Measurements from ENCODE around the gene DAB2. TPM values are rescaled to one million over a fixed set of nuclear protein-coding genes. Genes with fewer than 3 reads are reported as not detected.
A peak's percentile ranks its signal among the peaks of the same experiment; 100 is the strongest.

Gene DAB2
- total and polyA plus RNA-seq, 2 experiments from 2014 or later, result 266 to 533 TPM

DNA sequence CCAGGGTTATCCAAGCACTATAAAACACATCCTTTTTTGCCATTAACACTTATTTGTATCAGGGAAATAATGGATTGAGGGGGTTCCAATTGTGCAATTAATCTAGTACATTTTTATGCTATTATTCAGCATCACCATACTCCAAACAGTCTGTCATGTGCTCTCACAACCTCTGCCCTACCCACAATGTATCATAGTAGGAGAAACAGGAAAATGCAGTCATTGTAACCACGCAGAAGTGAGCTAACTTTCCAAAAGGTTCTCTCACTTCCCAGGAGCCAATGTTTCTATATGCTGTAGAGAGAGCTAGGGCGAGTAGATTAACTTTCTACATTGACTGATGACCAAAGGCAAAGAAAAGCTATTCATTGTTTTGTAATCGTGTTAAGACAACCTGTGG is 29.8 kb downstream of the DAB2 start:
- Histone ChIP-seq H3K27me3 (replicated peaks; ENCODE audit: insufficient read depth) (no peaks in the 10 kb centered on the region), H3K9me2 (ENCODE audit: insufficient read depth) (no peaks in the 10 kb centered on the region), H3K9me3 (ENCODE audit: low read depth) (no peaks in the 10 kb centered on the region), H4K20me1 (ENCODE audit: insufficient read depth) (peaks cover 4% of the 10 kb centered on the region; the same call in 1 of the 2 replicates), H3K36me3 (ENCODE audit: low read depth) (peaks cover 83% of the 10 kb centered on the region), H2AFZ (no peak overlapping the region), H3K9ac (peak overlapping the region; percentile 71), H3K79me2 (ENCODE audit: insufficient read depth) (peaks cover 95% of the 10 kb centered on the region), H3K27ac (peak overlapping the region; percentile 98), H3F3A (ENCODE audit: insufficient read depth) (peaks cover 93% of the 10 kb centered on the region), H3K4me2 (ENCODE audit: unreplicated experiment) (peak overlapping the region; percentile 47), H3K4me1 (ENCODE audit: insufficient read depth) (peaks cover 71% of the 10 kb centered on the region), H3K4me3 (peak overlapping the region; percentile 30; the same call in 1 of the 2 replicates)
- 8 to 9% methylated on average over 3 of the region's 3 CpGs for WGBS, 2 experiments (ENCODE audit: low coverage in 1 of 2, low lambda C conversion rate in 2 of 2, missing lambda C conversion rate in 2 of 2)
- in situ Hi-C loops (cut with MboI), result no loop called here
- peak; percentile 93 for DNase-seq
- TF ChIP-seq EZH2phosphoT487 (IDR thresholded peaks at IDR 0.05; ENCODE audit: insufficient read depth, low read depth) (no peak), EZH2 (IDR thresholded peaks at IDR 0.05; ENCODE audit: insufficient read depth, poor library complexity, severe bottlenecking) (no peak)

DNA sequence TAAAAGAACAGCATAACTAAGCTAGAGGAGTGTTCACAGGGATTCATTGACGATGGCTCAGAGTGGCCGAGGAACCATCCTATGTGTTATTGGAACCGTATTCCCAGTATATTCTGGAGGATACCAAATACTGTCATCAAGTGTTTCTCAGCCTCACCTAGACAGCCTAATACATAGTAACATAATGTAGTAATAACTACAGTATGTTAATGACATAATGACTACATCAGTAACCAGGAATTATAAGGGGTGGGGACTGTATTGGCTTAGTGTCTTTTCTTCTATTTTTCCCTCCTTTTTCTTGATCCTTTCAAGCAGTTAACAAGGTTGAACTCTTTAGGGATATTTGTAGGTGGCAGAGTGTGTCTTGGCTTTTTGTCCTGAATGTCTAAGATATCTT is 33.8 kb downstream of the DAB2 start:
- Histone ChIP-seq H3K9ac (peak overlapping the region; percentile 36; the same call in 1 of the 2 replicates), H4K20me1 (ENCODE audit: insufficient read depth) (peaks cover 4% of the 10 kb centered on the region; the same call in 1 of the 2 replicates), H3K27me3 (replicated peaks; ENCODE audit: insufficient read depth) (no peaks in the 10 kb centered on the region), H2AFZ (no peak overlapping the region), H3K79me2 (ENCODE audit: insufficient read depth) (peaks cover 97% of the 10 kb centered on the region), H3K36me3 (ENCODE audit: low read depth) (peaks cover 94% of the 10 kb centered on the region), H3F3A (ENCODE audit: insufficient read depth) (peaks cover 93% of the 10 kb centered on the region), H3K4me2 (ENCODE audit: unreplicated experiment) (no peak overlapping the region), H3K27ac (peak overlapping the region; percentile 45), H3K9me3 (ENCODE audit: low read depth) (no peaks in the 10 kb centered on the region), H3K4me1 (ENCODE audit: insufficient read depth) (peaks cover 34% of the 10 kb centered on the region), H3K9me2 (ENCODE audit: insufficient read depth) (no peaks in the 10 kb centered on the region), H3K4me3 (no peak overlapping the region)
- in situ Hi-C loops (cut with MboI), result no loop called here
- DNase-seq, result no peak
- WGBS, 2 experiments (ENCODE audit: low coverage in 1 of 2, low lambda C conversion rate in 2 of 2, missing lambda C conversion rate in 2 of 2), result 90 to 97% methylated on average over 3 of the region's 3 CpGs
- no peak for TF ChIP-seq EZH2 (IDR thresholded peaks at IDR 0.05; ENCODE audit: insufficient read depth, poor library complexity, severe bottlenecking)
- TF ChIP-seq EZH2phosphoT487 (IDR thresholded peaks at IDR 0.05; ENCODE audit: insufficient read depth, low read depth), result no peak

DNA sequence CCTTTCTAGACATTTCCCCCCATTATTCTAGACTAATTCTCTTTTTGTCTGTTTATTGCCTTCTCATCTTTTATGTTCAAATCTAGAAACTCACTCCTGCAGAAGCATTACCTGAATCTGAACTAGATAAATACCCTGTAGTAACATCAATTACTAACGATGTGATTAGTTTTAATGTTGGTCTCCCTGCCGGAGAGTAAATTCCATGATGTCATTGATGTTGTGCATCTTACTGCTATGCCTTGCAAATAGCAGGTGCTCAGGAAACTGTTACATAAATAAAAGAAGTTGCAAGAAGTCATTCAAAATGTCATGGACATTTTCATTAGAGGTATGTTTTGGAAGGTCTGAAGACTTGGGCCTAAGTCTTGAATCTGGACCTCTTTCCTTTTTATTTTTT is 37.5 kb downstream of the DAB2 start:
- peaks cover 98% of the 10 kb centered on the region for H3K36me3 ChIP-seq (ENCODE audit: low read depth)
- no peak overlapping the region for H3K9ac ChIP-seq
- in situ Hi-C loops (cut with MboI), result no loop called here
- no peaks in the 10 kb centered on the region for H3K27me3 ChIP-seq (replicated peaks; ENCODE audit: insufficient read depth)
- H4K20me1 ChIP-seq (ENCODE audit: insufficient read depth), result peaks cover 4% of the 10 kb centered on the region; the same call in 1 of the 2 replicates
- no peak overlapping the region for H2AFZ ChIP-seq
- peaks cover 7% of the 10 kb centered on the region; the same call in 1 of the 2 replicates for H3K4me1 ChIP-seq (ENCODE audit: insufficient read depth)
- H3K9me3 ChIP-seq (ENCODE audit: low read depth), result no peaks in the 10 kb centered on the region
- peaks cover 94% of the 10 kb centered on the region for H3K79me2 ChIP-seq (ENCODE audit: insufficient read depth)
- no peak overlapping the region for H3K4me2 ChIP-seq (ENCODE audit: unreplicated experiment)
- 94% methylated on average over 2 of the region's 2 CpGs for WGBS, 2 experiments (ENCODE audit: low coverage in 1 of 2, low lambda C conversion rate in 2 of 2, missing lambda C conversion rate in 2 of 2)
- TF ChIP-seq EZH2phosphoT487 (IDR thresholded peaks at IDR 0.05; ENCODE audit: insufficient read depth, low read depth) (no peak), EZH2 (IDR thresholded peaks at IDR 0.05; ENCODE audit: insufficient read depth, poor library complexity, severe bottlenecking) (no peak)
- no peak overlapping the region for H3K4me3 ChIP-seq
- peak overlapping the region; percentile 49 for H3K27ac ChIP-seq
- no peak for DNase-seq
- no peaks in the 10 kb centered on the region for H3K9me2 ChIP-seq (ENCODE audit: insufficient read depth)
- H3F3A ChIP-seq (ENCODE audit: insufficient read depth), result peaks cover 95% of the 10 kb centered on the region

DNA sequence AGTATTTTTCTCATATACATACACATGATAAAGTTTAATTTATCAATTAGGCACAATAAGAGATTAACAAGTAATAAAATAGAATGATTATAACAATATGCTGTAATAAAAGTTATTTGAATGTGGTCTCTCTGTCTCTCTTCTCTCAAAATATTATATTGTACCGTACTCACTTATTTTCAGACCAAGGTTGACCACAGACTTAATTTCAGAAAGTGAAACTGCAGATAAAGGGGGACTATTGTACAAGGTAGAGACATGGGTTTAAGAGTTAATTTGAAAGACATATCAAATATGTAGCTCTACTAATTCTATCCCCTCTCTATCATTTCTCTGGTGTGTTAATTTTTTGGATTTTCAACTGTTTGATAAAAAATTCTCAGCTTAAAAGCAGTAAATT is 40.5 kb downstream of the DAB2 start:
- no peak overlapping the region for H2AFZ ChIP-seq
- no peaks in the 10 kb centered on the region for H3K9me3 ChIP-seq (ENCODE audit: low read depth)
- no peaks in the 10 kb centered on the region for H3K27me3 ChIP-seq (replicated peaks; ENCODE audit: insufficient read depth)
- DNase-seq, result no peak
- H4K20me1 ChIP-seq (ENCODE audit: insufficient read depth), result no peaks in the 10 kb centered on the region
- H3K36me3 ChIP-seq (ENCODE audit: low read depth), result peaks cover 100% of the 10 kb centered on the region
- no peaks in the 10 kb centered on the region for H3K4me1 ChIP-seq (ENCODE audit: insufficient read depth)
- 67 to 72% methylated on average over 1 of the region's 1 CpG for WGBS, 2 experiments (ENCODE audit: low coverage in 1 of 2, low lambda C conversion rate in 2 of 2, missing lambda C conversion rate in 2 of 2)
- no peak overlapping the region for H3K4me3 ChIP-seq
- no peaks in the 10 kb centered on the region for H3K9me2 ChIP-seq (ENCODE audit: insufficient read depth)
- no peak overlapping the region for H3K4me2 ChIP-seq (ENCODE audit: unreplicated experiment)
- peaks cover 99% of the 10 kb centered on the region for H3F3A ChIP-seq (ENCODE audit: insufficient read depth)
- no peak for TF ChIP-seq EZH2 (IDR thresholded peaks at IDR 0.05; ENCODE audit: insufficient read depth, poor library complexity, severe bottlenecking)
- TF ChIP-seq EZH2phosphoT487 (IDR thresholded peaks at IDR 0.05; ENCODE audit: insufficient read depth, low read depth), result no peak
- 0 out of 2 replicates have a peak overlapping the region, but pooled peaks have one; percentile 0 for H3K9ac ChIP-seq
- H3K27ac ChIP-seq, result peak overlapping the region; percentile 49; the same call in 1 of the 2 replicates
- H3K79me2 ChIP-seq (ENCODE audit: insufficient read depth), result peaks cover 91% of the 10 kb centered on the region
- in situ Hi-C loops (cut with MboI), result no loop called here
